GM18502 (cell line): ENCODE results near the gene CMIP.
A peak's percentile ranks its signal among the peaks of the same experiment; 100 is the strongest.
"Not testable (repeated sequence)": the region's sequence is repeated elsewhere in the genome, so short reads cannot be mapped to it uniquely, and the experiment has no call there.

Experiments used
- ATAC-seq: cut with Tn5 transposase; IDR thresholded peaks from one replicate; pipeline ENCODE4 v1.9.1; 2021; ENCODE audit warnings: mild to moderate bottlenecking; ENCODE audit not compliant: unreplicated experiment, poor library complexity

CMIP gene

GRCh38 chr16:81444448-81445121 is at the start of gene CMIP:
Gene CMIP, plus strand, starts transcription at chr16:81444808.
- peak; percentile 81 for ATAC-seq

GRCh38 chr16:81394966-81395655 is 49.5 kb upstream of the CMIP start:
- ATAC-seq, result no peak

GRCh38 chr16:81397058-81397878 is 47.3 kb upstream of the CMIP start:
- no peak for ATAC-seq

GRCh38 chr16:81397879-81398520 is 46.6 kb upstream of the CMIP start:
- no peak for ATAC-seq

- no peak for ATAC-seq
These were observed 44.7 kb upstream of the CMIP start for GRCh38 chr16:81399909-81400308.

GRCh38 chr16:81401035-81401950 is 43.3 kb upstream of the CMIP start:
- ATAC-seq, result no peak

GRCh38 chr16:81403208-81403600 is 41.4 kb upstream of the CMIP start:
- no peak for ATAC-seq

- peak; percentile 58 for ATAC-seq
These were observed 40.8 kb upstream of the CMIP start for GRCh38 chr16:81403601-81404391.

GRCh38 chr16:81405002-81405401 is 39.6 kb upstream of the CMIP start:
- ATAC-seq, result not testable (repeated sequence)

- no peak for ATAC-seq
These were observed 38.9 kb upstream of the CMIP start for GRCh38 chr16:81405702-81406113.

- ATAC-seq, result no peak
These were observed 36.1 kb upstream of the CMIP start for GRCh38 chr16:81408409-81408950.

- no peak for ATAC-seq
These were observed 35.5 kb upstream of the CMIP start for GRCh38 chr16:81409016-81409556.

- ATAC-seq, result no peak
These were observed 33.8 kb upstream of the CMIP start for GRCh38 chr16:81410643-81411293.

GRCh38 chr16:81413245-81413990 is 31.2 kb upstream of the CMIP start:
- ATAC-seq, result no peak

- ATAC-seq, result no peak
These were observed 28.9 kb upstream of the CMIP start for GRCh38 chr16:81415751-81416150.

- no peak for ATAC-seq
These were observed 27.9 kb upstream of the CMIP start for GRCh38 chr16:81416749-81417148.

GRCh38 chr16:81417210-81417609 is 27.4 kb upstream of the CMIP start:
- no peak for ATAC-seq
